ENCODE results near the gene LMNB1.

Gene LMNB1

GRCh38 chr5:126826619-126827215 is 49.8 kb downstream of the LMNB1 start:
- Histone ChIP-seq H2AK5ac (ENCODE audit: low read length, severe bottlenecking) (no peak overlapping the region), H3K4me2 (ENCODE audit: low read length, poor library complexity, severe bottlenecking) (no peak overlapping the region), H3K4ac (ENCODE audit: low read depth in 1 of 2, low read length in 2 of 2) (no peak overlapping the region), H2BK5ac (ENCODE audit: low read depth, low read length, poor library complexity, severe bottlenecking) (no peak overlapping the region), H3K4me3 (ENCODE audit: insufficient read depth in 1 of 2, low read depth in 1 of 2, low read length in 2 of 2) (no peak overlapping the region), H3K79me1 (replicated peaks; ENCODE audit: low read length, poor library complexity, severe bottlenecking) (peaks cover 13% of the 10 kb centered on the region), H2BK15ac (ENCODE audit: low read depth, poor library complexity, severe bottlenecking) (no peak overlapping the region), H4K91ac (ENCODE audit: low read length) (no peak overlapping the region), H2AFZ (ENCODE audit: low read depth, low read length) (no peak overlapping the region), H4K8ac (ENCODE audit: low read length) (no peak overlapping the region), H2BK120ac (ENCODE audit: low read depth, low read length) (no peak overlapping the region), H3K27me3 (ENCODE audit: control insufficient read depth in 1 of 2, insufficient read depth in 1 of 2, low read length in 2 of 2) (no peaks in the 10 kb centered on the region), H3K18ac (ENCODE audit: low read depth in 1 of 2, low read length in 2 of 2) (no peak overlapping the region), H3K23ac (ENCODE audit: low read length in 2 of 2) (no peak overlapping the region), H3K4me1 (ENCODE audit: control insufficient read depth, insufficient read depth, low read depth, low read length) (peaks cover 1% of the 10 kb centered on the region), H3K36me3 (ENCODE audit: control insufficient read depth in 1 of 2, insufficient read depth in 2 of 2, low read depth in 1 of 2, low read length in 2 of 2) (peaks cover 2 to 27% of the 10 kb centered on the region in 2 experiments), H3K9me3 (ENCODE audit: control insufficient read depth, low read length) (no peaks in the 10 kb centered on the region), H3K27ac (ENCODE audit: low read length, poor library complexity, severe bottlenecking) (no peak overlapping the region), H2BK12ac (ENCODE audit: low read length in 2 of 2) (no peak overlapping the region), H3K14ac (ENCODE audit: low read length in 2 of 2) (no peak overlapping the region), H3K9ac (ENCODE audit: low read length) (no peak overlapping the region)
- 80% methylated on average over 3 of the region's 3 CpGs for WGBS
- no peak for DNase-seq

GRCh38 chr5:126829098-126829497 is 52.2 kb downstream of the LMNB1 start:
- 97% methylated on average over 2 of the region's 5 CpGs for WGBS
- no peak overlapping the region for H2AFZ ChIP-seq (ENCODE audit: low read depth, low read length)
- H3K23ac ChIP-seq (ENCODE audit: low read length in 2 of 2), result no peak overlapping the region
- no peaks in the 10 kb centered on the region for H3K9me3 ChIP-seq (ENCODE audit: control insufficient read depth, low read length)
- no peak overlapping the region for H2BK12ac ChIP-seq (ENCODE audit: low read length in 2 of 2)
- H3K9ac ChIP-seq (ENCODE audit: low read length), result no peak overlapping the region
- H3K14ac ChIP-seq (ENCODE audit: low read length in 2 of 2), result no peak overlapping the region
- H2BK15ac ChIP-seq (ENCODE audit: low read depth, poor library complexity, severe bottlenecking), result no peak overlapping the region
- H3K27me3 ChIP-seq (ENCODE audit: control insufficient read depth in 1 of 2, insufficient read depth in 1 of 2, low read length in 2 of 2), result no peaks in the 10 kb centered on the region
- peaks cover 12% of the 10 kb centered on the region for H3K79me1 ChIP-seq (replicated peaks; ENCODE audit: low read length, poor library complexity, severe bottlenecking)
- no peak for DNase-seq
- H4K91ac ChIP-seq (ENCODE audit: low read length), result no peak overlapping the region
- no peak overlapping the region for H3K4ac ChIP-seq (ENCODE audit: low read depth in 1 of 2, low read length in 2 of 2)
- no peak overlapping the region for H2BK120ac ChIP-seq (ENCODE audit: low read depth, low read length)
- no peak overlapping the region for H3K27ac ChIP-seq (ENCODE audit: low read length, poor library complexity, severe bottlenecking)
- peaks cover 2 to 36% of the 10 kb centered on the region in 2 experiments for H3K36me3 ChIP-seq (ENCODE audit: control insufficient read depth in 1 of 2, insufficient read depth in 2 of 2, low read depth in 1 of 2, low read length in 2 of 2)
- H3K4me2 ChIP-seq (ENCODE audit: low read length, poor library complexity, severe bottlenecking), result no peak overlapping the region
- no peak overlapping the region for H4K8ac ChIP-seq (ENCODE audit: low read length)
- H2AK5ac ChIP-seq (ENCODE audit: low read length, severe bottlenecking), result no peak overlapping the region
- H2BK5ac ChIP-seq (ENCODE audit: low read depth, low read length, poor library complexity, severe bottlenecking), result no peak overlapping the region
- H3K4me3 ChIP-seq (ENCODE audit: insufficient read depth in 1 of 2, low read depth in 1 of 2, low read length in 2 of 2), result no peak overlapping the region
- H3K18ac ChIP-seq (ENCODE audit: low read depth in 1 of 2, low read length in 2 of 2), result no peak overlapping the region
- H3K4me1 ChIP-seq (ENCODE audit: control insufficient read depth, insufficient read depth, low read depth, low read length), result peaks cover 1% of the 10 kb centered on the region

GRCh38 chr5:126830061-126830460 is 53.1 kb downstream of the LMNB1 start:
- H3K27me3 ChIP-seq (ENCODE audit: control insufficient read depth in 1 of 2, insufficient read depth in 1 of 2, low read length in 2 of 2), result no peaks in the 10 kb centered on the region
- no peak for DNase-seq

GRCh38 chr5:126831156-126831555 is 54.2 kb downstream of the LMNB1 start:
- H2AFZ ChIP-seq (ENCODE audit: low read depth, low read length), result no peak overlapping the region
- H3K14ac ChIP-seq (ENCODE audit: low read length in 2 of 2), result no peak overlapping the region
- peaks cover 1% of the 10 kb centered on the region for H3K4me1 ChIP-seq (ENCODE audit: control insufficient read depth, insufficient read depth, low read depth, low read length)
- H2BK120ac ChIP-seq (ENCODE audit: low read depth, low read length), result no peak overlapping the region
- H3K9ac ChIP-seq (ENCODE audit: low read length), result no peak overlapping the region
- H3K27me3 ChIP-seq (ENCODE audit: control insufficient read depth in 1 of 2, insufficient read depth in 1 of 2, low read length in 2 of 2), result no peaks in the 10 kb centered on the region
- no peak overlapping the region for H3K27ac ChIP-seq (ENCODE audit: low read length, poor library complexity, severe bottlenecking)
- H3K9me3 ChIP-seq (ENCODE audit: control insufficient read depth, low read length), result no peaks in the 10 kb centered on the region
- no peak overlapping the region for H3K4ac ChIP-seq (ENCODE audit: low read depth in 1 of 2, low read length in 2 of 2)
- no peak overlapping the region for H3K23ac ChIP-seq (ENCODE audit: low read length in 2 of 2)
- H2BK12ac ChIP-seq (ENCODE audit: low read length in 2 of 2), result no peak overlapping the region
- no peak overlapping the region for H2AK5ac ChIP-seq (ENCODE audit: low read length, severe bottlenecking)
- peaks cover 15% of the 10 kb centered on the region for H3K79me1 ChIP-seq (replicated peaks; ENCODE audit: low read length, poor library complexity, severe bottlenecking)
- no peak overlapping the region for H3K18ac ChIP-seq (ENCODE audit: low read depth in 1 of 2, low read length in 2 of 2)
- peaks cover 2 to 31% of the 10 kb centered on the region in 2 experiments for H3K36me3 ChIP-seq (ENCODE audit: control insufficient read depth in 1 of 2, insufficient read depth in 2 of 2, low read depth in 1 of 2, low read length in 2 of 2)
- H3K4me2 ChIP-seq (ENCODE audit: low read length, poor library complexity, severe bottlenecking), result no peak overlapping the region
- H4K91ac ChIP-seq (ENCODE audit: low read length), result no peak overlapping the region
- H4K8ac ChIP-seq (ENCODE audit: low read length), result no peak overlapping the region
- no peak overlapping the region for H2BK5ac ChIP-seq (ENCODE audit: low read depth, low read length, poor library complexity, severe bottlenecking)
- H2BK15ac ChIP-seq (ENCODE audit: low read depth, poor library complexity, severe bottlenecking), result no peak overlapping the region
- H3K4me3 ChIP-seq (ENCODE audit: insufficient read depth in 1 of 2, low read depth in 1 of 2, low read length in 2 of 2), result no peak overlapping the region
- DNase-seq, result no peak
- 90% methylated on average over 1 of the region's 1 CpG for WGBS

More at GRCh38 chr5:126830061-126830460, 53.1 kb downstream of the LMNB1 start:
- Histone ChIP-seq H3K14ac (ENCODE audit: low read length in 2 of 2) (no peak overlapping the region), H4K8ac (ENCODE audit: low read length) (no peak overlapping the region), H3K4me1 (ENCODE audit: control insufficient read depth, insufficient read depth, low read depth, low read length) (peaks cover 1% of the 10 kb centered on the region), H3K36me3 (ENCODE audit: control insufficient read depth in 1 of 2, insufficient read depth in 2 of 2, low read depth in 1 of 2, low read length in 2 of 2) (peaks cover 2 to 36% of the 10 kb centered on the region in 2 experiments), H3K4me3 (ENCODE audit: insufficient read depth in 1 of 2, low read depth in 1 of 2, low read length in 2 of 2) (no peak overlapping the region), H3K4ac (ENCODE audit: low read depth in 1 of 2, low read length in 2 of 2) (no peak overlapping the region), H3K9me3 (ENCODE audit: control insufficient read depth, low read length) (no peaks in the 10 kb centered on the region), H2AK5ac (ENCODE audit: low read length, severe bottlenecking) (no peak overlapping the region), H2BK5ac (ENCODE audit: low read depth, low read length, poor library complexity, severe bottlenecking) (no peak overlapping the region), H3K4me2 (ENCODE audit: low read length, poor library complexity, severe bottlenecking) (no peak overlapping the region), H3K9ac (ENCODE audit: low read length) (no peak overlapping the region), H2BK120ac (ENCODE audit: low read depth, low read length) (no peak overlapping the region), H3K23ac (ENCODE audit: low read length in 2 of 2) (no peak overlapping the region), H3K27ac (ENCODE audit: low read length, poor library complexity, severe bottlenecking) (no peak overlapping the region), H2AFZ (ENCODE audit: low read depth, low read length) (no peak overlapping the region), H2BK15ac (ENCODE audit: low read depth, poor library complexity, severe bottlenecking) (no peak overlapping the region), H3K79me1 (replicated peaks; ENCODE audit: low read length, poor library complexity, severe bottlenecking) (peaks cover 15% of the 10 kb centered on the region), H4K91ac (ENCODE audit: low read length) (no peak overlapping the region), H2BK12ac (ENCODE audit: low read length in 2 of 2) (no peak overlapping the region), H3K18ac (ENCODE audit: low read depth in 1 of 2, low read length in 2 of 2) (no peak overlapping the region)
- 100% methylated on average over 3 of the region's 5 CpGs for WGBS
